ENCODE results near the gene CYP27C1.

GRCh38 chr2:127134833-127135830, 85.0 kb downstream of the CYP27C1 start:
- TF ChIP-seq CTCF (IDR thresholded peaks at IDR 0.05) (no peak), POLR2A (IDR thresholded peaks at IDR 0.05) (no peak), EP300 (IDR thresholded peaks at IDR 0.05) (no peak), POLR2AphosphoS5 (IDR thresholded peaks at IDR 0.05) (no peak)
